Kidney epithelial cell (primary cell): ENCODE measurements around the gene COQ8A. TPM values are rescaled to one million over a fixed set of nuclear protein-coding genes. Genes with fewer than 3 reads are reported as not detected.

Source experiments
- DNase-seq: peaks from one replicate; pipeline ENCODE4 v3.0.0-alpha.2; 2010; ENCODE audit warnings: low read depth
- H3K27me3 ChIP-seq: 2 replicates; pipeline ENCODE4 v1.6.0; 2011; ENCODE audit warnings: low read length; ENCODE audit not compliant: control insufficient read depth, insufficient read depth
- H3K36me3 ChIP-seq: 2 replicates; pipeline ENCODE4 v1.5.1; 2011; ENCODE audit warnings: low read length; ENCODE audit not compliant: control insufficient read depth, insufficient read depth
- H3K4me3 ChIP-seq: 2 replicates; pipeline ENCODE4 v1.5.1; 2011; ENCODE audit warnings: low read depth, mild to moderate bottlenecking, control low read depth, low read length
- total RNA-seq: library from RNA; depleted of rRNA; stranded (reverse); fragments of >200 nt; gene quantifications from 2 replicates; pipeline ENCODE4 v1.2.3, GENCODE V29; 2015
- TF ChIP-seq, protein P1 (sequence below): IDR thresholded peaks from 2 replicates; pipeline ENCODE4 v1.5.1; 2011; ENCODE audit warnings: mild to moderate bottlenecking, moderate library complexity, low read length, control low read depth, inconsistent platforms; ENCODE audit not compliant: insufficient read depth, poor library complexity, severe bottlenecking

Gene COQ8A
- total RNA-seq, 1 donor from 2014 or later = 11.8 TPM

- no peaks in the 10 kb centered on the region for H3K36me3 ChIP-seq
- DNase-seq = no peak
- H3K4me3 ChIP-seq = no peak overlapping the region
- no peaks in the 10 kb centered on the region for H3K27me3 ChIP-seq
- TF ChIP-seq, protein P1, sequence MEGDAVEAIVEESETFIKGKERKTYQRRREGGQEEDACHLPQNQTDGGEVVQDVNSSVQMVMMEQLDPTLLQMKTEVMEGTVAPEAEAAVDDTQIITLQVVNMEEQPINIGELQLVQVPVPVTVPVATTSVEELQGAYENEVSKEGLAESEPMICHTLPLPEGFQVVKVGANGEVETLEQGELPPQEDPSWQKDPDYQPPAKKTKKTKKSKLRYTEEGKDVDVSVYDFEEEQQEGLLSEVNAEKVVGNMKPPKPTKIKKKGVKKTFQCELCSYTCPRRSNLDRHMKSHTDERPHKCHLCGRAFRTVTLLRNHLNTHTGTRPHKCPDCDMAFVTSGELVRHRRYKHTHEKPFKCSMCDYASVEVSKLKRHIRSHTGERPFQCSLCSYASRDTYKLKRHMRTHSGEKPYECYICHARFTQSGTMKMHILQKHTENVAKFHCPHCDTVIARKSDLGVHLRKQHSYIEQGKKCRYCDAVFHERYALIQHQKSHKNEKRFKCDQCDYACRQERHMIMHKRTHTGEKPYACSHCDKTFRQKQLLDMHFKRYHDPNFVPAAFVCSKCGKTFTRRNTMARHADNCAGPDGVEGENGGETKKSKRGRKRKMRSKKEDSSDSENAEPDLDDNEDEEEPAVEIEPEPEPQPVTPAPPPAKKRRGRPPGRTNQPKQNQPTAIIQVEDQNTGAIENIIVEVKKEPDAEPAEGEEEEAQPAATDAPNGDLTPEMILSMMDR = no peak
Measured at GRCh38 chr1:226984521-226985238, 44.6 kb downstream of the COQ8A start.

DNA sequence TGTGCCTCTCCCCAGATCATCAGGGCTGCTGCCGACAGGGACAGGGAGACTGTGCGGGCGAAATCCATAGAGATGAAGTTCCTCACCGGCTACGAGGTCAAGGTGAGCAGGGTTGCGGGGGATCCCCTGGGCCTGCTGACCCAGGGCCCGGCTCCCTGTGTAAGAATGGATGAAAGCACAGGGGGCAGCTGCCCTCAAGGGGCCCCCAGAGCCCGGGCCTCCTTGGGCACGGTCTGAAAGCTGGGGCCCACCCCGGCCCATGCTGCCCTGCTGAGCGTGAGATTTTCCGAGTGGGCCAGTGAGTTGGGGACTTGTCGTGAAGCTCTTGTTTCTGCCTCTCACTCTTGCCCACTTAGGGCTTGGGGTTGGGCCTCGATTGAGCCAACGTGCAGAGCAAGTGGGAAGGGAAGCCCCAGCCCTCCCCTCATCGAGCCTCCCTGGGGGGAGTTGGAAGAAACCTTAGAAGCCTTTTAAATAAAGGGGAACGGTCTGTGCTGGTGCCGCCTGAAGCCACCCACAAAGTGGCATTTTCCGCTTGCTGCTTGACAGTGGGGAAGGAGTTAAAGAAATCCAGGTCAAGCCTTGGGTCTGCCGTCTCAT lies 45.2 kb downstream of the COQ8A start:
- no peaks in the 10 kb centered on the region for H3K36me3 ChIP-seq
- H3K4me3 ChIP-seq = no peak overlapping the region
- DNase-seq = no peak
- TF ChIP-seq, protein P1 = no peak
- no peaks in the 10 kb centered on the region for H3K27me3 ChIP-seq

- no peaks in the 10 kb centered on the region for H3K36me3 ChIP-seq
- DNase-seq = no peak
- TF ChIP-seq, protein P1 = no peak
Measured at GRCh38 chr1:226985839-226986463, 45.9 kb downstream of the COQ8A start.

DNA sequence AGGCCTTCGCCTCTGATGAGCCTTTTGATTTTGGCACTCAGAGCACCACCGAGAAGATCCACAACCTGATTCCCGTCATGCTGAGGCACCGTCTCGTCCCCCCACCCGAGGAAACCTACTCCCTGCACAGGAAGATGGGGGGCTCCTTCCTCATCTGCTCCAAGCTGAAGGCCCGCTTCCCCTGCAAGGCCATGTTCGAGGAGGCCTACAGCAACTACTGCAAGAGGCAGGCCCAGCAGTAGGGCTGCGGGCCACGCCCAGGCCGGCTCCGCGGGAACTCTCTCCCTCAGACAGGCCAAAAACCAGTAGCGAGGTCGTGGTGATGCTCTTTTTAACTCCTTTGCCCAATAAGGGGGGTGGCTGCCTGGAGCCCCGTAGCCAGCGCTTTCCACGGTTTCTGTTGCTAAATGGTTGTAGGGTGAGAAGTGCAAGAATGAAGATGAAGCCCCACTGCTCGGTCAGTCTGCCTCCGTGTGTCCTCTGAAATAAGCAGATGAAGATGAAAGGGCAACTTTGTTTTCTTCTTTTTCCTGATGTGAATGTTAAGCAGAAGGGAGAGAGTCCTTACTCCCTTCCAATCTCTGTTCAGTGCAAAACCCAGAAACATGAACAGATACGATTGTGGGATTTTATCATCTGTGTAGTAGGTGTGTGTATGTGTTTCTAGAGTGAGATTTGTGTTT lies 46.5 kb downstream of the COQ8A start:
- Histone ChIP-seq H3K27me3 (no peaks in the 10 kb centered on the region), H3K4me3 (no peak overlapping the region), H3K36me3 (no peaks in the 10 kb centered on the region)
- TF ChIP-seq, protein P1 = no peak
- DNase-seq = no peak

More at GRCh38 chr1:226985839-226986463, 45.9 kb downstream of the COQ8A start:
- Histone ChIP-seq H3K4me3 (no peak overlapping the region), H3K27me3 (no peaks in the 10 kb centered on the region)

DNA sequence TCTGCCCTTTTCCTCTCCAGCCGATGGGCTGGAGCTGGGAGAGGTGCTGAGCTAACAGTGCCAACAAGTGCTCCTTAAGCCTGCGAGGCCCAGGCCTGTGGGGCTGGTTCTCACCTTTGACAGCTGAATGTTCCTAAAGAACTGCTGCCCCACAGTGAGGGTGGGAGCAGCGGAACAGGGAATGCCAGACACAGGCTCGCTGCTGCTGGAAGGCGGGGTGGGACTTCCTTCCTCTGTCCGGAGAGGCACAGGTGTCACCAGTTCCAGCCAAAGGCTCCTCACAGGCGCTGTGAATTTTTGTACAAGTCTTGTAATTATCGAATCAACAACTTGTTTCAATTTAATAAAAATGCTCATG lies 47.1 kb downstream of the COQ8A start:
- TF ChIP-seq, protein P1 = no peak
- H3K27me3 ChIP-seq = no peaks in the 10 kb centered on the region
- DNase-seq = no peak
- no peak overlapping the region for H3K4me3 ChIP-seq
- H3K36me3 ChIP-seq = no peaks in the 10 kb centered on the region
